Right atrium auricular region (tissue), 2 donors: ENCODE measurements around the gene FAAP24. TPM values are rescaled to one million over a fixed set of nuclear protein-coding genes. Genes with fewer than 3 reads are reported as not detected.
"Not testable (repeated sequence)": the region's sequence is repeated elsewhere in the genome, so short reads cannot be mapped to it uniquely, and the experiment has no call there.

Source experiments
- DNase-seq: peaks from one replicate; pipeline ENCODE4 v3.0.0-alpha.2; 2019; ENCODE audit warnings: low spot score
- H3K27ac ChIP-seq, 2 donors: fragments of 200-600 bp; sonication (generic); 1 replicate in 1 of 2; 2 replicates in 1 of 2; pipeline ENCODE4 v1.5.1; 2016 to 2019
- H3K27me3 ChIP-seq, 2 donors: fragments of 200-600 bp; sonication (generic); one replicate each; pipeline versions ENCODE4 v1.5.1 to v1.6.0; 2017 to 2019
- H3K36me3 ChIP-seq: fragments of 200-600 bp; sonication (generic); one replicate; pipeline ENCODE4 v1.5.1; 2016
- H3K4me1 ChIP-seq, 2 donors: fragments of 200-600 bp; sonication (generic); one replicate each; pipeline versions ENCODE4 v1.5.1 to v1.6.0; 2017 to 2019
- H3K4me3 ChIP-seq, 2 donors: fragments of 200-600 bp; sonication (generic); 1 replicate in 1 of 2; 2 replicates in 1 of 2; pipeline ENCODE4 v1.5.1; 2017 to 2019; ENCODE audit warnings: mild to moderate bottlenecking in 1 of 2, moderate library complexity in 1 of 2
- H3K9me3 ChIP-seq, 2 donors: fragments of 200-600 bp; sonication (generic); one replicate each; pipeline ENCODE4 v1.5.1; 2019
- CTCF ChIP-seq, 2 donors: fragments of 200-600 bp; sonication (generic); IDR thresholded peaks; one replicate each; pipeline ENCODE4 v1.5.1; 2019; ENCODE audit warnings: antibody characterized with exemption in 2 of 2
- total RNA-seq, 2 donors: library from RNA; depleted of rRNA; stranded (reverse); fragments of >200 nt; gene quantifications; one replicate each; pipeline ENCODE4 v1.1.0, GENCODE V29; 2016

The FAAP24 gene
- total RNA-seq, 2 donors from 2014 or later, result 0.67 TPM; not detected in 1

DNA sequence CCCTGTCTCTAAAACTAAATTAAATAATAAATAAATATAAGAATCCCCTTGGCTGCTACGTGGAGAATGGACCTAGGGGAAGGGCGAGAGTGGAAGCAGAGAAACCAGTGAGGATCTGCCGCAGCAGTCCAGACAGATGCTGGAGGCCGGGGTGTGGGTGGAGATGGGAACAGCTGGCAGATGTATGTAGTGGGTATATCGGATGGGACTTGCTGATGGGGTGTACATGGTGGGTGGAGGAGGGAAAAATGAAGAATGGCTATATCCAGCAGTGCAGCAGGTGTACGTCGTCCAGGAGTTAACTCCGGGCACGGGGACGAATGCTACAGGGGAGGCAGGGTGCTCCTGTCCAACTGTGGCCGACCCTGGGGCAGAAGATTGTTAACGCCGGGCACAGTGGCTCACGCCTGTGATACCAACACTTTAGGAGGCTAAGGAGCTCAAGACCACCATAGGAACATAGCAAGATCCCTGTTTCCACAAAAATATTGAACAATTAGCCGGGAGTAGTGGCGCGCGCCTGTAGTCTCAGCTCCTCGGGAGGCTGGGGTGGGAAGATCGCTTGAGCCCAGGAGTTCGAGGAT lies 938 bp upstream of the FAAP24 start:
- peaks cover 0 to 12% of the 10 kb centered on the region in 2 donors for H3K4me1 ChIP-seq
- no peaks in the 10 kb centered on the region for H3K27me3 ChIP-seq
- H3K36me3 ChIP-seq, result no peaks in the 10 kb centered on the region
- H3K9me3 ChIP-seq, result no peaks in the 10 kb centered on the region
- no peak for TF ChIP-seq CTCF (IDR thresholded peaks at IDR 0.05)
- H3K27ac ChIP-seq, result peak overlapping the region in 1 of 2 donors; percentile 2
- H3K4me3 ChIP-seq, result peak overlapping the region; percentile 73 to 83
- no peak for DNase-seq

DNA sequence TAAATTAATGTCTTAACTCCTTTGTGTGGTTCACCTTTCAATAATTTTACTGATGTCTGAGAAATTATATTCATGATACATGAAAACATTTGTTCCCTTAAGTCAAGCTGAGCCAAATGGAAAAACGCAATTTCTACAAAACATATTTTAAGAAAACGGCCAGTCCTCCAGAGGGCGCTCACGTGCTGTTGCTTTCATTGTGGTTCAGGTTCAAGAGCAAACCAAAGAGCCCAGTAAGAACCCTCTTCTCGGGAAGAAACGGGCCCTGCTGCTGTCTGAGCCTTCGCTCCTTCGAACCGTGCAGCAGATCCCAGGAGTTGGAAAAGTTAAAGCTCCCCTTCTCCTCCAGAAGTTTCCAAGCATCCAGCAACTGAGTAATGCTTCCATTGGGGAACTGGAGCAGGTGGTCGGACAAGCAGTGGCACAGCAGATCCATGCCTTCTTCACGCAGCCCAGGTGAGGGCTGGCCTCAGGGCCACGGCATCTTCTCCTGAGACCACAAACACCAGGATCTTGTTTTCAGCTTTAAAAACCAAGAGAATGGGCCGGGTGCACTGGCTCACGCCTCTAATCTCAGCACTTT lies 4.3 kb downstream of the FAAP24 start:
- H3K9me3 ChIP-seq, result no peaks in the 10 kb centered on the region
- H3K4me3 ChIP-seq, result no peak overlapping the region
- DNase-seq, result peak; percentile 82
- H3K36me3 ChIP-seq, result no peaks in the 10 kb centered on the region
- no peaks in the 10 kb centered on the region for H3K27me3 ChIP-seq
- TF ChIP-seq CTCF (IDR thresholded peaks at IDR 0.05), result peak; percentile 42 to 77
- peaks cover 0 to under 1% of the 10 kb centered on the region in 2 donors for H3K4me1 ChIP-seq
- H3K27ac ChIP-seq, result no peak overlapping the region

GRCh38 chr19:32977280-32977679 lies 5.2 kb downstream of the FAAP24 start:
- H3K27ac ChIP-seq, result no peak overlapping the region
- no peak for DNase-seq
- H3K9me3 ChIP-seq, result no peaks in the 10 kb centered on the region
- H3K27me3 ChIP-seq, result no peaks in the 10 kb centered on the region
- H3K4me1 ChIP-seq, result no peaks in the 10 kb centered on the region
- TF ChIP-seq CTCF (IDR thresholded peaks at IDR 0.05), result no peak
- H3K4me3 ChIP-seq, result no peak overlapping the region
- no peaks in the 10 kb centered on the region for H3K36me3 ChIP-seq

- H3K27ac ChIP-seq, H3K9me3 ChIP-seq, H3K27me3 ChIP-seq, H3K4me1 ChIP-seq, H3K4me3 ChIP-seq, H3K36me3 ChIP-seq, DNase-seq: not testable (repeated sequence)
Measured at GRCh38 chr19:32977813-32978212, 5.8 kb downstream of the FAAP24 start.

DNA sequence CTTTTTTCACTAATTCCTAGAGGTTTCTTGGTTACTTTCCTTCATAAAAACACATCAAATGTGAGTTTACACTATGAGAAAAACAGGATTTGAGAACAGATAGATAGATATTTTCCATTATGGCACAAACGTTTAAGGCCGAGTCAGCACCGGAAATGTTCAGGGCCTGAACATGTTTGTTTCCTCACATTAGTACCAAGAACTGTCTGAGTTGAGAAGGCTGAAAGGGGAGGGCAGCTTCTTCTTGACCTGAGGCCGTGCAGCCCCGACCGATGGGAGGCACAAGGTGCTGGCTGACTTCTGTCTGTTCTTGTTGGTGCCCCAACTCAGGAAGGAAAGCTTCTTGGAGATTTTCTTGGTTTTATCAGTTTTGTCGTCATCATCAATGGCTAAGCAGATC lies 7.8 kb downstream of the FAAP24 start:
- H3K36me3 ChIP-seq, DNase-seq, H3K27me3 ChIP-seq, H3K9me3 ChIP-seq, H3K27ac ChIP-seq, H3K4me1 ChIP-seq, H3K4me3 ChIP-seq: not testable (repeated sequence)

- H3K27ac ChIP-seq, H3K4me3 ChIP-seq, DNase-seq, H3K4me1 ChIP-seq, H3K9me3 ChIP-seq, H3K27me3 ChIP-seq, H3K36me3 ChIP-seq: not testable (repeated sequence)
Measured at GRCh38 chr19:32982488-32982887, 10.4 kb downstream of the FAAP24 start.

DNA sequence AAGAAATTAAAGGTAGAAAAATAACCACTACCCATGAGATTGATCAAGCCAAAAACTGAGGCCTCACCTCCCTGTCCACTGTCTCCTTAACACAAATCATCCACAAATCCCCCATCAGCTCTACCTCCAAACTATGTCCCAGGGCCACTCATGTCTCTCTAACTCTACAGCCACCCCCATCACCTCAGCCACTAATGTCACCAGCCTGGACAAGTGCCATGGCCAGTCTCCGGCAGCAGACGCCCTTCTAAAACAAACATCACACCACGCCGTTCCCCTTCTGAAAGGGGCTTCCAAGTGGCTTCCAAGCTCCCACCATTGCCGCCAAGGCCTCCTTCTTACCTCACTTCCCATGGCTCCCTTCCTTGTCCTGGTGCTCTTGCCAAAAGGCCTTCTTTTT lies 16.2 kb downstream of the FAAP24 start:
- not testable (repeated sequence) for H3K27me3 ChIP-seq, DNase-seq, H3K9me3 ChIP-seq, H3K4me1 ChIP-seq, H3K27ac ChIP-seq, H3K4me3 ChIP-seq, H3K36me3 ChIP-seq

- no peaks in the 10 kb centered on the region for H3K4me1 ChIP-seq
Measured at GRCh38 chr19:32988724-32989123, 16.7 kb downstream of the FAAP24 start.

DNA sequence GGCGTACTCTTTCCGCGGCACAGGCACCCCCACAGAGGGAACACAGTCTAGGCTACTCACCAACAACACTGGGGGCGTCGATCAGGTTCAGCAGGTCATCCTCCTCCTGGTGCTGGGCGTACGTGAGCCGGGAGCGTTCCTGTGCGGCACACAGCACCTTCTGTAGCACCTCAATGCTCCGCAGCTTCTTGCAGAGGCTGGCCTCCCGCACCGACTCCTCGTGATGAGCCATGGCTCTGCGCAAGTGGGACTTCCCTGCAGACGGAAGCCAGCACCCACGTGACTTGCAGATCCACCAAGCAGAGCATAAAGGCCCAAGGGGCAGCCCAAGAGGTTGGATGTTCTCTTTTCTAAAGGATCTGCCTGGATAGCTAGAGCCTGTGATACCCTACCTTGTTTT lies 23.9 kb downstream of the FAAP24 start:
- H3K36me3 ChIP-seq, H3K4me3 ChIP-seq, H3K4me1 ChIP-seq, H3K9me3 ChIP-seq, DNase-seq, H3K27me3 ChIP-seq, H3K27ac ChIP-seq: not testable (repeated sequence)

More at GRCh38 chr19:32988724-32989123, 16.7 kb downstream of the FAAP24 start:
- H3K27ac ChIP-seq, result no peak overlapping the region
- no peak overlapping the region for H3K4me3 ChIP-seq
- no peaks in the 10 kb centered on the region for H3K9me3 ChIP-seq
- no peaks in the 10 kb centered on the region for H3K36me3 ChIP-seq
- H3K27me3 ChIP-seq, result no peaks in the 10 kb centered on the region
- no peak for DNase-seq
- TF ChIP-seq CTCF (IDR thresholded peaks at IDR 0.05), result no peak

DNA sequence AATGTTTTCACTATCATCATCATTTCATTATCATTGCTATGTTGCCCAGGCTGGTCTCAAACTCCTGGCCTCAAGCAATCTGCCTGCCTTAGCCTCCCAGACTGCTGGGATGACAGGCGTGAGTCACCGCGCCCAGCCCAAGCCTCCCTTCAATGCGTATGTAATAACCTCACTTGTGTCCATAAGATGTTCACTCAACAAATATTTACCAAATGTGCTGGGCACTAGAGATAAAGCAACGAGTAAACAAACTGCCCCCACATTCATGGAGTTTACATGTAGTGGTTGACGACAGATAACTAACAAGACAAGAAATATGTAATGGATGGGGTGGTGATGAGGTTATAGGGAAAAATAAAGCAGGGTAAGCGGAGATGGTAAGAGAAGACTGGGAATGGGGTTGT lies 25.0 kb downstream of the FAAP24 start:
- DNase-seq, H3K36me3 ChIP-seq, H3K4me1 ChIP-seq, H3K27me3 ChIP-seq, H3K9me3 ChIP-seq, H3K4me3 ChIP-seq, H3K27ac ChIP-seq: not testable (repeated sequence)
